ENCODE measurements around the gene ANLN. TPM values are rescaled to one million over a fixed set of nuclear protein-coding genes. Genes with fewer than 3 reads are reported as not detected.
"Not testable (repeated sequence)": the region's sequence is repeated elsewhere in the genome, so short reads cannot be mapped to it uniquely, and the experiment has no call there.

The ANLN gene
- total RNA-seq, 1 donor from 2014 or later = 0.73 TPM

DNA sequence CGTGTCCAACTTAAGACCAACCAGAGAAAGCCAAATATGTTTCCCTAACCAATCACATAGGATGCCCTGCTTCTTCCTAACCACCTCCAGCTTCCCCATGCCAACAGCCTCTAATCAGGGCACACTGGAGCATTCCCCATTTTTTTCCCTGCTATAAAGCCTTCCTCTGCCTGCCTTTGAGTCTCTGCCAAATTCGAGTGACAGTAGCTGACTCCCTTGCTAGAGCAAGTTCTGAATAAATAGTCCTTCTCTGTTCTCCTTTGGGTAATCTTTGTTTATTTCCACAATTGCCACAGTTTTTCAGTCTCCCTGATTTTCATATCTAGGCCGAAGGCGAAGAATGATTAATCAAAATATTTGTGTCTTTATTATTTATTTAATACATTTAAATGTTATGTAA is 96.7 kb downstream of the ANLN start:
- no peak overlapping the region for H3K4me3 Mint-ChIP-seq

DNA sequence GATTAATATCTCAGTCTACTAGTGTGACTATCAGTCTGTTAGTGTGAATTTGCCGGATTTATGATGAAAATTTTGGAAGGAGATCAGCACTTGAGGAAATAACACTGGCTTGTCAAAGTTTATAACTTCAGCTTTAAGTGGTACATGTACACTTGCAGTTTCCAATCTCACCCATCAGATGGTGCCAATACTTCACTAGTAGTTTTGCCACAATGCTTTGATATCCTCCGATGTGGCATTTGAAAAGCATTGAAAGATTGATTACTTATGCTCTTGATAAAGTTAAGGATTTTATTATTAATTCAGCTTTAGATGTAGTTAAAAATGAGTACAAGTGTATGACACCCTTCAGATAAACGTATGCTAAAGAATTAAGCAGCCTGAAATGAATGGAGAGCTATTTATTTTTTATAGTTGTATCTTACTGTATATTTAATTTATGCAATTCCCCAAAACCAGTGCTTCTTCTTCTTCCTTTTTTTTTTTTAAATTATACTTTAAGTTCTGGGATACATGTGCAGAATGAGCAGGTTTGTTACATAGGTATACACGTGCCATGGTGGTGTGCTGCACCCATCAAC is 98.2 kb downstream of the ANLN start:
- CTCF ChIA-PET = interaction anchor here (0.6 to 5.7 kb wide), 18 partner anchors 9 to 866 kb away, joined by 3 to 86 read pairs (median 4); no protein-coding TSS in a partner anchor
- TF ChIP-seq, protein P1, sequence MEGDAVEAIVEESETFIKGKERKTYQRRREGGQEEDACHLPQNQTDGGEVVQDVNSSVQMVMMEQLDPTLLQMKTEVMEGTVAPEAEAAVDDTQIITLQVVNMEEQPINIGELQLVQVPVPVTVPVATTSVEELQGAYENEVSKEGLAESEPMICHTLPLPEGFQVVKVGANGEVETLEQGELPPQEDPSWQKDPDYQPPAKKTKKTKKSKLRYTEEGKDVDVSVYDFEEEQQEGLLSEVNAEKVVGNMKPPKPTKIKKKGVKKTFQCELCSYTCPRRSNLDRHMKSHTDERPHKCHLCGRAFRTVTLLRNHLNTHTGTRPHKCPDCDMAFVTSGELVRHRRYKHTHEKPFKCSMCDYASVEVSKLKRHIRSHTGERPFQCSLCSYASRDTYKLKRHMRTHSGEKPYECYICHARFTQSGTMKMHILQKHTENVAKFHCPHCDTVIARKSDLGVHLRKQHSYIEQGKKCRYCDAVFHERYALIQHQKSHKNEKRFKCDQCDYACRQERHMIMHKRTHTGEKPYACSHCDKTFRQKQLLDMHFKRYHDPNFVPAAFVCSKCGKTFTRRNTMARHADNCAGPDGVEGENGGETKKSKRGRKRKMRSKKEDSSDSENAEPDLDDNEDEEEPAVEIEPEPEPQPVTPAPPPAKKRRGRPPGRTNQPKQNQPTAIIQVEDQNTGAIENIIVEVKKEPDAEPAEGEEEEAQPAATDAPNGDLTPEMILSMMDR (IDR thresholded peaks at IDR 0.05) = no peak
- Mint-ChIP-seq H3K36me3 (ENCODE audit: low read depth) (no peaks in the 10 kb centered on the region), H3K4me1 (no peaks in the 10 kb centered on the region), H3K27me3 (peaks cover 8% of the 10 kb centered on the region), H3K27ac (no peak overlapping the region), H3K4me3 (no peak overlapping the region), H3K9me3 (no peaks in the 10 kb centered on the region)
- intact Hi-C loops (cut with micrococcal nuclease) = loop anchor here (1.0 to 10.0 kb wide), 6 partner anchors 183 to 1017 kb away; no protein-coding TSS in a partner anchor
- DNase-seq (no peak), ATAC-seq (ENCODE audit: low read depth) (no peak)
- POLR2A ChIA-PET = interaction anchor here (1.6 kb wide), 1 partner anchor 694 kb away, joined by 13 read pairs; no protein-coding TSS in a partner anchor

More for the DNA sequence above, 96.7 kb downstream of the ANLN start:
- DNase-seq (no peak), ATAC-seq (ENCODE audit: low read depth) (no peak)
- CTCF ChIA-PET = interaction anchor here (5.7 kb wide), 1 partner anchor 696 kb away, joined by 86 read pairs; no protein-coding TSS in a partner anchor
- intact Hi-C loops (cut with micrococcal nuclease) = loop anchor here (5.0 to 10.0 kb wide), 2 partner anchors 301 to 1018 kb away; no protein-coding TSS in a partner anchor
- Mint-ChIP-seq H3K36me3 (ENCODE audit: low read depth) (no peaks in the 10 kb centered on the region), H3K4me1 (no peaks in the 10 kb centered on the region), H3K27me3 (peaks cover 11% of the 10 kb centered on the region), H3K9me3 (no peaks in the 10 kb centered on the region), H3K27ac (no peak overlapping the region)
- TF ChIP-seq, protein P1 (IDR thresholded peaks at IDR 0.05) = no peak
- POLR2A ChIA-PET = no interaction called here

DNA sequence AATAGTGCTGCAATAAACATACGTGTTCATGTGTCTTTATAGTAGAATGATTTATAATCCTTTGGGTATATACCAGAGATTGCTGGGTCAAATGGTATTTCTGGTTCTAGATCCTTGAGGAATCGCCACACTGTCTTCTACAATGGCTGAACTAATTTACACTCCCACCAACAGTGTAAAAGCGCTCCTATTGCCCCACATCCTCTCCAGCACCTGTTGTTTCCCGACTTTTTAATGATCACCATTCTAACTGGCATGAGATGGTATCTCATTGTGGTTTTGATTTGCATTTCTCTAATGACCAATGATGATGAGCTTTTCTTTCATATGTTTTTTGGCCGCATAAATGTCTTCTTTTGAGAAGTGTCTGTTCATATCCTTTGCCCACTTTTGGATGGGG is 99.0 kb downstream of the ANLN start:
- H3K4me3 Mint-ChIP-seq; H3K4me1 Mint-ChIP-seq; POLR2A ChIA-PET; H3K36me3 Mint-ChIP-seq (ENCODE audit: low read depth); H3K27ac Mint-ChIP-seq; H3K27me3 Mint-ChIP-seq; DNase-seq; ATAC-seq (ENCODE audit: low read depth); H3K9me3 Mint-ChIP-seq: not testable (repeated sequence)
- CTCF ChIA-PET = interaction anchor here (1.6 to 5.7 kb wide), 4 partner anchors 182 to 711 kb away, joined by 3 to 86 read pairs (median 26); no protein-coding TSS in a partner anchor
- intact Hi-C loops (cut with micrococcal nuclease) = loop anchor here (5.0 to 10.0 kb wide), 2 partner anchors 299 to 1016 kb away; no protein-coding TSS in a partner anchor

DNA sequence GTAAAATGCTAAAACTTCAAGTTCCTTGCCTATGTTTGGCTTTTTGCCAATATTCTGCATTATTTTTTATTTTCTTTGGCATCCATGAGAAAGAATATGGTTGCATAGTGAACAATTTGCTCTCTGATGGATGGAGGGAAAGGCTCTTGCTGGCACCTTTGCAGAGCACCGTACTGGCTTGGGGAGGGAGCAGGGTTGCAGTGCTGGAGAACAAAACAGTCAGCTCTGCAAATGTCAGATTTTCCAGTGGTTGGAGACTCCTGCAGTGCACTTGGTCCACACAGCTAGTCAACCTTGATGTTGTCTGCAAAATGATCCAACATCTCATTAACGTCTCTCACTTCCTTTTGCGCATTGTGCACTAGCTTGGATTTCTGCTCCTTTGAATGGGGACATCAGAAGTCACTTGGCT is 100.8 kb downstream of the ANLN start:
- Mint-ChIP-seq H3K27me3 (peaks cover 6% of the 10 kb centered on the region), H3K27ac (no peak overlapping the region), H3K36me3 (ENCODE audit: low read depth) (no peaks in the 10 kb centered on the region), H3K4me3 (no peak overlapping the region), H3K9me3 (no peaks in the 10 kb centered on the region), H3K4me1 (no peaks in the 10 kb centered on the region)
- ChIA-PET CTCF (interaction anchor here (4.0 to 5.7 kb wide), 2 partner anchors 692 to 710 kb away, joined by 30 to 86 read pairs; no protein-coding TSS in a partner anchor), POLR2A (no interaction called here)
- no peak for DNase-seq
- no peak for ATAC-seq (ENCODE audit: low read depth)
- intact Hi-C loops (cut with micrococcal nuclease) = no loop called here
- TF ChIP-seq, protein P1 (IDR thresholded peaks at IDR 0.05) = no peak

DNA sequence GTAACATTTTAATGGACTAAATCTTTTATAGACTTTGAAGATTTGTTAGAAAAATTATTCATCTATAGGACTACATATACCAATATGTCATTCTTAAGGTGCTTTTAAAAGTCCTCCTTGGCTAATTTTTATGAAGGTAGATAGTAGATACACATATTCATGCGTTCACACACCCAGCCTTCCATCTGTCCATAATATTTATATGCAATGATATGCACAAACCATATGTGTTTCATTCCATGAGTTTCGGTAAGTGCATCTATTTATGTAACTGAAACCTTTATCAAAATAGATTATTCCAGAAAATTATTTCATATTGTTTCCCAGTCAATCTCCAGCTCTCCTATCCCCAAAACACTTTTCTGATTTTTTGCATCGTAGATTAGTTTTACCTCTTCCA is 101.7 kb downstream of the ANLN start:
- no peak for DNase-seq
- intact Hi-C loops (cut with micrococcal nuclease) = no loop called here
- no peak overlapping the region for H3K27ac Mint-ChIP-seq
- ChIA-PET POLR2A (no interaction called here), CTCF (interaction anchor here (0.7 to 5.7 kb wide), 4 partner anchors 181 to 709 kb away, joined by 3 to 86 read pairs (median 17); no protein-coding TSS in a partner anchor)
- peaks cover 6% of the 10 kb centered on the region for H3K27me3 Mint-ChIP-seq
- no peak for ATAC-seq (ENCODE audit: low read depth)
- TF ChIP-seq, protein P1 (IDR thresholded peaks at IDR 0.05) = no peak
- H3K4me1 Mint-ChIP-seq = no peaks in the 10 kb centered on the region
- H3K36me3 Mint-ChIP-seq (ENCODE audit: low read depth) = no peaks in the 10 kb centered on the region
- no peaks in the 10 kb centered on the region for H3K9me3 Mint-ChIP-seq
- no peak overlapping the region for H3K4me3 Mint-ChIP-seq

Data from activated B cell treated with CpG ODN at 0.5 μM for 24 hours (primary cell).